HepG2 (cell line): ENCODE measurements around the gene SLC51B. TPM values are rescaled to one million over a fixed set of nuclear protein-coding genes. Genes with fewer than 3 reads are reported as not detected.

Experiments
- CBX2 ChIP-seq, 2 experiments: fragments of 200-600 bp in 1 of 2; sonication (generic); formaldehyde crosslinking in 1 of 2; IDR thresholded peaks; 2 replicates each; pipeline versions ENCODE4 v1.7.0 to v1.8.1; 2018 to 2022; ENCODE audit warnings: low read depth in 2 of 2, low read length in 1 of 2, mild to moderate bottlenecking in 1 of 2, missing genetic modification reagents in 1 of 2
- HNRNPUL1 ChIP-seq: fragments of 200-400 bp; formaldehyde crosslinking; IDR thresholded peaks from 2 replicates; pipeline ENCODE4 v1.6.1; 2017; ENCODE audit warnings: low read depth, mild to moderate bottlenecking, low read length, moderate library complexity
- IRX3 ChIP-seq: sonication (generic); formaldehyde crosslinking; IDR thresholded peaks from 2 replicates; pipeline ENCODE4 v1.8.1; 2023; ENCODE audit warnings: mild to moderate bottlenecking, low read depth, missing genetic modification reagents, borderline replicate concordance
- JDP2 ChIP-seq: sonication (generic); formaldehyde crosslinking; IDR thresholded peaks from 2 replicates; pipeline ENCODE4 v1.8.1; 2022; ENCODE audit warnings: missing genetic modification reagents, borderline replicate concordance
- MBD4 ChIP-seq: IDR thresholded peaks from 2 replicates; pipeline ENCODE4 v1.6.1; 2012; ENCODE audit warnings: low read length, inconsistent platforms, borderline replicate concordance
- MED8 ChIP-seq: sonication (generic); formaldehyde crosslinking; IDR thresholded peaks from 2 replicates; pipeline ENCODE4 v1.8.1; 2023; ENCODE audit warnings: mild to moderate bottlenecking, missing genetic modification reagents; ENCODE audit not compliant: insufficient replicate concordance
- MXD4 ChIP-seq: IDR thresholded peaks from 2 replicates; pipeline ENCODE4 v1.6.1; 2016; ENCODE audit warnings: mild to moderate bottlenecking, missing biosample characterization, missing genetic modification reagents
- MXI1 ChIP-seq: IDR thresholded peaks from 3 replicates; pipeline ENCODE4 v1.6.1; 2012; ENCODE audit warnings: low read depth, low read length, inconsistent platforms, borderline replicate concordance
- PHF8 ChIP-seq: sonication (generic); formaldehyde crosslinking; IDR thresholded peaks from 2 replicates; pipeline ENCODE4 v1.5.0; 2020; ENCODE audit warnings: missing genetic modification reagents
- RARA ChIP-seq: IDR thresholded peaks from 2 replicates; pipeline ENCODE4 v1.6.1; 2016; ENCODE audit warnings: missing genetic modification reagents, missing compliant biosample characterization
- RELA ChIP-seq: sonication (generic); formaldehyde crosslinking; IDR thresholded peaks from 2 replicates; pipeline ENCODE4 v1.4.0; 2020; ENCODE audit warnings: missing genetic modification reagents
- SKIL ChIP-seq: sonication (generic); formaldehyde crosslinking; IDR thresholded peaks from 2 replicates; pipeline ENCODE4 v1.8.0; 2022; ENCODE audit warnings: missing genetic modification reagents, mild to moderate bottlenecking, moderate library complexity, borderline replicate concordance
- SRF ChIP-seq: IDR thresholded peaks from 2 replicates; pipeline ENCODE4 v1.6.1; 2011; ENCODE audit warnings: mild to moderate bottlenecking, low read depth, low read length, moderate library complexity
- TAF1 ChIP-seq: sonication (generic); formaldehyde crosslinking; IDR thresholded peaks from 2 replicates; pipeline ENCODE4 v1.4.0; 2020; ENCODE audit warnings: missing genetic modification reagents
- ZBTB25 ChIP-seq: IDR thresholded peaks from 2 replicates; pipeline ENCODE4 v1.6.1; 2018; ENCODE audit warnings: missing genetic modification reagents
- ZFP82 ChIP-seq: sonication (generic); formaldehyde crosslinking; IDR thresholded peaks from 2 replicates; pipeline ENCODE4 v1.5.1; 2020; ENCODE audit warnings: mild to moderate bottlenecking, missing genetic modification reagents, borderline replicate concordance
- ZNF329 ChIP-seq: sonication (generic); formaldehyde crosslinking; IDR thresholded peaks from 2 replicates; pipeline ENCODE4 v1.9.0; 2021; ENCODE audit warnings: low read depth, mild to moderate bottlenecking, missing genetic modification reagents
- ZNF609 ChIP-seq: sonication (generic); formaldehyde crosslinking; IDR thresholded peaks from 2 replicates; pipeline ENCODE4 v1.4.0; 2020; ENCODE audit warnings: mild to moderate bottlenecking, missing genetic modification reagents, borderline replicate concordance
- ZNF674 ChIP-seq: sonication (generic); formaldehyde crosslinking; IDR thresholded peaks from 2 replicates; pipeline ENCODE4 v1.5.0; 2020; ENCODE audit warnings: low read depth, mild to moderate bottlenecking, missing genetic modification reagents
- polyA plus RNA-seq, 8 experiments: library from polyadenylated mRNA; depleted of rRNA in 3 of 8; stranded (reverse) in 7 of 8; unstranded in 1 of 8; fragments of >200 nt; fragmentation: Illumina TruSeq in 4 of 8; extraction: Trizol in 4 of 8; gene quantifications; 2 replicates each; pipeline versions ENCODE4 v1.2.1 to v1.2.3, GENCODE V29; 2011 to 2016; ENCODE audit warnings: low read depth in 4 of 8, missing spikeins in 1 of 8, mixed read lengths in 1 of 8; ENCODE audit not compliant: insufficient read depth in 1 of 8
- total RNA-seq, 5 experiments: library from RNA; depleted of rRNA; stranded (reverse); fragments of >200 nt; fragmentation: Illumina TruSeq; extraction: Trizol; gene quantifications; 2 replicates each; pipeline ENCODE4 v1.2.3, GENCODE V29; 2016; ENCODE audit warnings: low read depth in 1 of 5
- TF ChIP-seq, protein P1 (sequence below): sonication (generic); formaldehyde crosslinking; IDR thresholded peaks from 2 replicates; pipeline ENCODE4 v1.5.1; 2020; ENCODE audit warnings: mild to moderate bottlenecking, missing genetic modification reagents, moderate library complexity

SLC51B gene
- total and polyA plus RNA-seq, 2 of the 13 experiments (the other 11 are each of a cell fraction or from before 2014, with no cell fraction given): 14.9 to 17.1 TPM

GRCh38 chr15:65056868-65057548 is 11.8 kb downstream of the SLC51B start (continued):
- TF ChIP-seq MED8 (CRISPR knock-in tag): no peak
- TF ChIP-seq CBX2 (IDR thresholded peaks at IDR 0.05; ENCODE audit: low read depth, low read length): no peak
- TF ChIP-seq CBX2 (CRISPR knock-in tag; IDR thresholded peaks at IDR 0.05; ENCODE audit: low read depth): no peak
- TF ChIP-seq MBD4: no peak
- TF ChIP-seq MXI1: peak; percentile 98
- TF ChIP-seq SRF: no peak
- TF ChIP-seq HNRNPUL1: no peak
- TF ChIP-seq ZNF609 (CRISPR knock-in tag): 0 out of 2 replicates have a peak, but pooled peaks have one; percentile 67
- TF ChIP-seq MXD4: no peak
- TF ChIP-seq ZNF329: no peak
- peak; percentile 88 for TF ChIP-seq RARA (CRISPR knock-in tag)
- TF ChIP-seq ZBTB25: no peak
- TF ChIP-seq JDP2 (CRISPR knock-in tag): no peak
- TF ChIP-seq, protein P1, sequence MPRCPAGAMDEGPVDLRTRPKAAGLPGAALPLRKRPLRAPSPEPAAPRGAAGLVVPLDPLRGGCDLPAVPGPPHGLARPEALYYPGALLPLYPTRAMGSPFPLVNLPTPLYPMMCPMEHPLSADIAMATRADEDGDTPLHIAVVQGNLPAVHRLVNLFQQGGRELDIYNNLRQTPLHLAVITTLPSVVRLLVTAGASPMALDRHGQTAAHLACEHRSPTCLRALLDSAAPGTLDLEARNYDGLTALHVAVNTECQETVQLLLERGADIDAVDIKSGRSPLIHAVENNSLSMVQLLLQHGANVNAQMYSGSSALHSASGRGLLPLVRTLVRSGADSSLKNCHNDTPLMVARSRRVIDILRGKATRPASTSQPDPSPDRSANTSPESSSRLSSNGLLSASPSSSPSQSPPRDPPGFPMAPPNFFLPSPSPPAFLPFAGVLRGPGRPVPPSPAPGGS: 0 out of 2 replicates have a peak, but pooled peaks have one; percentile 18
- no peak; the same call in 1 of the 2 replicates for TF ChIP-seq SKIL (CRISPR knock-in tag)
- TF ChIP-seq ZFP82 (CRISPR knock-in tag): no peak
- TF ChIP-seq IRX3 (CRISPR knock-in tag): no peak
- no peak; the same call in none of the 2 replicates for TF ChIP-seq RELA
- no peak for TF ChIP-seq TAF1 (CRISPR knock-in tag)
- TF ChIP-seq PHF8 (CRISPR knock-in tag): no peak; the same call in 1 of the 2 replicates
- TF ChIP-seq ZNF674 (CRISPR knock-in tag): no peak
